WI38 (cell line): ENCODE measurements around the gene GLG1.
"Not testable (repeated sequence)": the region's sequence is repeated elsewhere in the genome, so short reads cannot be mapped to it uniquely, and the experiment has no call there.

Source experiments
- H3K4me3 ChIP-seq: 2 replicates; pipeline ENCODE4 v1.5.1; 2011; ENCODE audit warnings: low read depth, mild to moderate bottlenecking, control low read depth, low read length
- CTCF ChIP-seq: IDR thresholded peaks from 2 replicates; pipeline ENCODE4 v1.5.1; 2012; ENCODE audit warnings: low read depth, mild to moderate bottlenecking, control low read depth, low read length

The GLG1 gene

GRCh38 chr16:74606521-74607309 lies at the start of gene GLG1:
Gene GLG1, minus strand, starts transcription at chr16:74607114. Its CDS starts 20 bp downstream, at chr16:74607094.
- no peak for TF ChIP-seq CTCF
- H3K4me3 ChIP-seq: peak within 1 kb of the TSS; percentile 78

GRCh38 chr16:74654536-74655050 lies 47.7 kb upstream of the GLG1 start:
- no peak overlapping the region for H3K4me3 ChIP-seq
- no peak for TF ChIP-seq CTCF

GRCh38 chr16:74652883-74653282 lies 46.0 kb upstream of the GLG1 start:
- not testable (repeated sequence) for H3K4me3 ChIP-seq

- no peak for TF ChIP-seq CTCF
- H3K4me3 ChIP-seq: no peak overlapping the region
Observed at GRCh38 chr16:74652249-74652648, 45.3 kb upstream of the GLG1 start.

- H3K4me3 ChIP-seq: no peak overlapping the region
- no peak for TF ChIP-seq CTCF
Observed at GRCh38 chr16:74651841-74652240, 44.9 kb upstream of the GLG1 start.

GRCh38 chr16:74650966-74651567 lies 44.2 kb upstream of the GLG1 start:
- H3K4me3 ChIP-seq: no peak overlapping the region
- TF ChIP-seq CTCF: peak; percentile 35

- H3K4me3 ChIP-seq: no peak overlapping the region
- no peak for TF ChIP-seq CTCF
Observed at GRCh38 chr16:74649839-74650504, 43.1 kb upstream of the GLG1 start.
